IMR-90 (cell line): ENCODE measurements around the gene SARDH.

Experiments
- CEBPB ChIP-seq: IDR thresholded peaks from 2 replicates; pipeline ENCODE4 v1.6.1; 2012; ENCODE audit warnings: low read depth, low read length, improper control_type of control experiment
- CHD1 ChIP-seq: IDR thresholded peaks from 2 replicates; pipeline ENCODE4 v1.6.1; 2012; ENCODE audit warnings: low read depth, low read length, improper control_type of control experiment
- CTCF ChIP-seq: conservative IDR thresholded peaks from 2 replicates; pipeline ENCODE4 v1.5.1; 2012; ENCODE audit warnings: mild to moderate bottlenecking, low read depth, low read length, improper control_type of control experiment
- POLR2A ChIP-seq: IDR thresholded peaks from 2 replicates; pipeline ENCODE4 v1.6.1; 2012; ENCODE audit warnings: mild to moderate bottlenecking, low read depth, low read length
- RAD21 ChIP-seq: IDR thresholded peaks from 2 replicates; pipeline ENCODE4 v1.6.1; 2012; ENCODE audit warnings: low read length, improper control_type of control experiment

- TF ChIP-seq CTCF, result no peak
- no peak for TF ChIP-seq RAD21
- no peak for TF ChIP-seq CEBPB
- TF ChIP-seq CHD1, result no peak
- TF ChIP-seq POLR2A, result no peak
Measured at GRCh38 chr9:133725886-133726285, 12.3 kb downstream of the SARDH start.
